Activated CD4-positive, alpha-beta memory T cell treated with anti-CD3 and anti-CD28 coated beads for 36 hours (primary cell): ENCODE results near the gene SPPL2A. TPM values are rescaled to one million over a fixed set of nuclear protein-coding genes. Genes with fewer than 3 reads are reported as not detected.

Experiments used
- CTCF ChIA-PET: fragments of 350-600 bp; sonication (Branson Sonifier 250); formaldehyde crosslinking; loops from one replicate; lab custom pipeline; 2021; ENCODE audit warnings: antibody characterized with exemption, inconsistent platforms; lab: Charles Lee
- POLR2A ChIA-PET: fragments of 350-600 bp; sonication (Branson Sonifier 250); formaldehyde crosslinking; loops from one replicate; lab custom pipeline; 2021; ENCODE audit warnings: antibody characterized with exemption; lab: Charles Lee
- DNase-seq: peaks from one replicate; pipeline ENCODE4 v3.0.0-alpha.2; 2020
- H3K27ac Mint-ChIP-seq: one replicate; pipeline ENCODE4 v1.8.0; 2021; ENCODE audit warnings: mixed read lengths
- H3K27me3 Mint-ChIP-seq: one replicate; pipeline ENCODE4 v1.8.0; 2021; ENCODE audit warnings: mixed read lengths
- H3K36me3 Mint-ChIP-seq: one replicate; pipeline ENCODE4 v1.8.0; 2021; ENCODE audit warnings: mixed read lengths
- H3K4me1 Mint-ChIP-seq: one replicate; pipeline ENCODE4 v1.8.0; 2021; ENCODE audit warnings: low read depth, mixed read lengths
- H3K4me3 Mint-ChIP-seq: one replicate; pipeline ENCODE4 v1.8.0; 2021; ENCODE audit warnings: mild to moderate bottlenecking, mixed read lengths
- H3K9me3 Mint-ChIP-seq: one replicate; pipeline ENCODE4 v1.8.0; 2021; ENCODE audit warnings: mixed read lengths
- intact Hi-C: fragments of 100-400 bp; cut with micrococcal nuclease; formaldehyde crosslinking; loops from one replicate; pipeline ENCODE4 v1.15.1; 2023
- total RNA-seq, 2 experiments: library from RNA; stranded (reverse); gene quantifications; one replicate each; pipeline ENCODE4 v1.2.3, GENCODE V29; 2021

Gene SPPL2A
- total RNA-seq, 2 experiments from 2014 or later = 79.9 to 82.1 TPM

GRCh38 chr15:50791486-50791885 is 26.0 kb upstream of the SPPL2A start:
- intact Hi-C loops = loop anchor here (10.0 kb wide), 1 partner anchor 67 kb away; no protein-coding TSS in a partner anchor
- Mint-ChIP-seq H3K4me1 (no peaks in the 10 kb centered on the region), H3K9me3 (no peaks in the 10 kb centered on the region), H3K27me3 (no peaks in the 10 kb centered on the region), H3K27ac (no peak overlapping the region), H3K4me3 (no peak overlapping the region), H3K36me3 (no peaks in the 10 kb centered on the region)
- ChIA-PET CTCF (interaction anchor here (0.5 to 1.2 kb wide), 2 partner anchors 9 to 73 kb away, joined by 4 to 6 read pairs; no protein-coding TSS in a partner anchor), POLR2A (no interaction called here)
- DNase-seq = no peak

- Mint-ChIP-seq H3K9me3 (no peaks in the 10 kb centered on the region), H3K27ac (no peak overlapping the region), H3K36me3 (no peaks in the 10 kb centered on the region), H3K4me3 (no peak overlapping the region), H3K27me3 (no peaks in the 10 kb centered on the region), H3K4me1 (no peaks in the 10 kb centered on the region)
- intact Hi-C loops = loop anchor here (10.0 kb wide), 1 partner anchor 66 kb away; no protein-coding TSS in a partner anchor
- POLR2A ChIA-PET = no interaction called here
- DNase-seq = no peak
- CTCF ChIA-PET = interaction anchor here (0.5 to 1.2 kb wide), 3 partner anchors 9 to 86 kb away, joined by 3 to 6 read pairs (median 4); no protein-coding TSS in a partner anchor
Measured at GRCh38 chr15:50790778-50791453, 25.4 kb upstream of the SPPL2A start.

GRCh38 chr15:50786871-50787270 is 21.4 kb upstream of the SPPL2A start:
- Mint-ChIP-seq H3K9me3 (no peaks in the 10 kb centered on the region), H3K4me1 (no peaks in the 10 kb centered on the region), H3K36me3 (no peaks in the 10 kb centered on the region), H3K4me3 (no peak overlapping the region), H3K27ac (no peak overlapping the region), H3K27me3 (peaks cover 1% of the 10 kb centered on the region)
- CTCF ChIA-PET = no interaction called here
- intact Hi-C loops = no loop called here
- POLR2A ChIA-PET = no interaction called here
- no peak for DNase-seq

GRCh38 chr15:50786438-50786837 is 20.9 kb upstream of the SPPL2A start:
- no peak for DNase-seq
- Mint-ChIP-seq H3K27ac (no peak overlapping the region), H3K9me3 (no peaks in the 10 kb centered on the region), H3K4me1 (no peaks in the 10 kb centered on the region), H3K36me3 (no peaks in the 10 kb centered on the region), H3K27me3 (peaks cover 1% of the 10 kb centered on the region), H3K4me3 (no peak overlapping the region)
- intact Hi-C loops = no loop called here
- ChIA-PET POLR2A (no interaction called here), CTCF (no interaction called here)

- intact Hi-C loops = no loop called here
- ChIA-PET CTCF (no interaction called here), POLR2A (no interaction called here)
- Mint-ChIP-seq H3K36me3 (no peaks in the 10 kb centered on the region), H3K27me3 (peaks cover 1% of the 10 kb centered on the region), H3K4me3 (no peak overlapping the region), H3K9me3 (no peaks in the 10 kb centered on the region), H3K4me1 (no peaks in the 10 kb centered on the region), H3K27ac (no peak overlapping the region)
- no peak for DNase-seq
Measured at GRCh38 chr15:50783895-50784294, 18.4 kb upstream of the SPPL2A start.

GRCh38 chr15:50783411-50783810 is 17.9 kb upstream of the SPPL2A start:
- CTCF ChIA-PET = no interaction called here
- Mint-ChIP-seq H3K4me3 (no peak overlapping the region), H3K36me3 (no peaks in the 10 kb centered on the region), H3K9me3 (no peaks in the 10 kb centered on the region), H3K27ac (no peak overlapping the region), H3K4me1 (no peaks in the 10 kb centered on the region), H3K27me3 (peaks cover 1% of the 10 kb centered on the region)
- POLR2A ChIA-PET = no interaction called here
- intact Hi-C loops = no loop called here
- no peak for DNase-seq

- intact Hi-C loops = no loop called here
- ChIA-PET CTCF (no interaction called here), POLR2A (no interaction called here)
- DNase-seq = no peak
- no peak overlapping the region for H3K4me3 Mint-ChIP-seq
- peaks cover 4% of the 10 kb centered on the region for H3K4me1 Mint-ChIP-seq
- H3K27ac Mint-ChIP-seq = no peak overlapping the region
- H3K9me3 Mint-ChIP-seq = no peaks in the 10 kb centered on the region
- no peaks in the 10 kb centered on the region for H3K36me3 Mint-ChIP-seq
- H3K27me3 Mint-ChIP-seq = peaks cover 1% of the 10 kb centered on the region
Measured at GRCh38 chr15:50778086-50778485, 12.6 kb upstream of the SPPL2A start.

- peaks cover 4% of the 10 kb centered on the region for H3K4me1 Mint-ChIP-seq
- H3K9me3 Mint-ChIP-seq = no peaks in the 10 kb centered on the region
- no peaks in the 10 kb centered on the region for H3K36me3 Mint-ChIP-seq
- ChIA-PET CTCF (interaction anchor here (0.6 kb wide), 1 partner anchor 56 kb away, joined by 3 read pairs; no protein-coding TSS in a partner anchor), POLR2A (no interaction called here)
- intact Hi-C loops = no loop called here
- H3K4me3 Mint-ChIP-seq = no peak overlapping the region
- no peaks in the 10 kb centered on the region for H3K27me3 Mint-ChIP-seq
- no peak overlapping the region for H3K27ac Mint-ChIP-seq
- DNase-seq = no peak
Measured at GRCh38 chr15:50777042-50777441, 11.5 kb upstream of the SPPL2A start.

GRCh38 chr15:50774450-50774849 is 8.9 kb upstream of the SPPL2A start:
- no peaks in the 10 kb centered on the region for H3K36me3 Mint-ChIP-seq
- H3K4me3 Mint-ChIP-seq = no peak overlapping the region
- H3K27ac Mint-ChIP-seq = no peak overlapping the region
- ChIA-PET POLR2A (interaction anchor here (1.4 kb wide), 1 partner anchor 10 kb away, joined by 8 read pairs; no protein-coding TSS in a partner anchor), CTCF (no interaction called here)
- H3K4me1 Mint-ChIP-seq = peaks cover 4% of the 10 kb centered on the region
- no peaks in the 10 kb centered on the region for H3K9me3 Mint-ChIP-seq
- intact Hi-C loops = no loop called here
- no peaks in the 10 kb centered on the region for H3K27me3 Mint-ChIP-seq
- DNase-seq = no peak

GRCh38 chr15:50773389-50773788 is 7.9 kb upstream of the SPPL2A start:
- Mint-ChIP-seq H3K4me1 (peaks cover 9% of the 10 kb centered on the region), H3K4me3 (no peak overlapping the region), H3K27me3 (no peaks in the 10 kb centered on the region), H3K9me3 (no peaks in the 10 kb centered on the region), H3K36me3 (no peaks in the 10 kb centered on the region), H3K27ac (no peak overlapping the region)
- POLR2A ChIA-PET = no interaction called here
- intact Hi-C loops = no loop called here
- CTCF ChIA-PET = interaction anchor here (1.2 kb wide), 1 partner anchor 115 kb away, joined by 3 read pairs; no protein-coding TSS in a partner anchor
- DNase-seq = no peak

- DNase-seq = peak; percentile 25
- POLR2A ChIA-PET = no interaction called here
- peak overlapping the region; percentile 13 for H3K4me3 Mint-ChIP-seq
- peaks cover 8% of the 10 kb centered on the region for H3K36me3 Mint-ChIP-seq
- H3K27me3 Mint-ChIP-seq = no peaks in the 10 kb centered on the region
- CTCF ChIA-PET = interaction anchor here (1.9 kb wide), 1 partner anchor 109 kb away, joined by 6 read pairs; no protein-coding TSS in a partner anchor
- H3K4me1 Mint-ChIP-seq = peaks cover 40% of the 10 kb centered on the region
- H3K27ac Mint-ChIP-seq = peak overlapping the region; percentile 53
- no peaks in the 10 kb centered on the region for H3K9me3 Mint-ChIP-seq
- intact Hi-C loops = loop anchor here (10.0 kb wide), 2 partner anchors 343 to 633 kb away; partner anchors contain the start of gene USP8
Measured at GRCh38 chr15:50767332-50767861, 1.9 kb upstream of the SPPL2A start.

GRCh38 chr15:50764461-50765194 is 878 bp downstream of the SPPL2A start:
- Mint-ChIP-seq H3K9me3 (no peaks in the 10 kb centered on the region), H3K27me3 (no peaks in the 10 kb centered on the region), H3K4me1 (peaks cover 63% of the 10 kb centered on the region), H3K4me3 (peak overlapping the region; percentile 92), H3K27ac (peak overlapping the region; percentile 92), H3K36me3 (peaks cover 14% of the 10 kb centered on the region)
- POLR2A ChIA-PET = interaction anchor here (0.6 to 3.4 kb wide), 16 partner anchors 8 to 1255 kb away, joined by 3 to 14 read pairs (median 6); partner anchors contain the start of genes GABPB1 and TRPM7
- CTCF ChIA-PET = interaction anchor here (0.8 to 1.7 kb wide), 7 partner anchors 19 to 504 kb away, joined by 3 to 6 read pairs (median 3); no protein-coding TSS in a partner anchor
- peak; percentile 57 for DNase-seq
- intact Hi-C loops = loop anchor here (1.0 to 10.0 kb wide), 6 partner anchors 78 to 630 kb away; partner anchors contain the start of genes TRPM7 and USP8
